ENCODE data around the gene APC. TPM values are rescaled to one million over a fixed set of nuclear protein-coding genes. Genes with fewer than 3 reads are reported as not detected.
"Not testable (repeated sequence)": the region's sequence is repeated elsewhere in the genome, so short reads cannot be mapped to it uniquely, and the experiment has no call there.

Gene APC
- total RNA-seq, 1 experiment from 2014 or later, result 25.5 TPM

- Histone ChIP-seq H3K4me3 (ENCODE audit: insufficient read depth, low read depth, low read length) (no peak overlapping the region), H3K27me3 (ENCODE audit: control insufficient read depth, insufficient read depth, low read length) (no peaks in the 10 kb centered on the region), H3K36me3 (replicated peaks; ENCODE audit: control insufficient read depth, insufficient read depth, low read length) (peaks cover 27% of the 10 kb centered on the region)
- DNase-seq, result no peak
These were observed 129.1 kb downstream of the APC start for GRCh38 chr5:112866739-112867138.

DNA sequence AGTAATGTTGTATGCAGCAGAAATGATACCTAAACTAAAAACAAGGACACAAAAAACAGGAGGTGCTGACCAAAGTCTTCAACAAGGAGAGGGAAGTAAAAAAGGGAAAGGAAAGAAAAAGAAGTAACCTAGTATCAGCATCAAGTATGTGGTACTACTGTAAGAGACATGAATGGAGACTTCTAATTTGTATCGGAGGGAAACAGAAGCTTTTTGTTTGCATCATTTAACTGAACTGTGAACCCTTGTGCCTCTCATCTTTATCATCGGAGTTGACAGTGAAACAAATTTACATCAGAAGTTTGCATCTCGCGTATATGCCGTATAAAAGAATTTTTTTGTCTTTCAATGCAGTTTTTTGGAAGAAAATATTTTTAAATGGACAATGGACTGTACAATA, 129.7 kb downstream of the APC start:
- Histone ChIP-seq H3K27me3 (ENCODE audit: control insufficient read depth, insufficient read depth, low read length) (no peaks in the 10 kb centered on the region), H3K4me3 (ENCODE audit: insufficient read depth, low read depth, low read length) (no peak overlapping the region), H3K36me3 (replicated peaks; ENCODE audit: control insufficient read depth, insufficient read depth, low read length) (peaks cover 27% of the 10 kb centered on the region)
- DNase-seq, result no peak

GRCh38 chr5:112869948-112870347, 132.3 kb downstream of the APC start:
- Histone ChIP-seq H3K27me3 (ENCODE audit: control insufficient read depth, insufficient read depth, low read length) (no peaks in the 10 kb centered on the region), H3K4me3 (ENCODE audit: insufficient read depth, low read depth, low read length) (no peak overlapping the region), H3K36me3 (replicated peaks; ENCODE audit: control insufficient read depth, insufficient read depth, low read length) (peaks cover 16% of the 10 kb centered on the region)
- no peak for DNase-seq

- no peaks in the 10 kb centered on the region for H3K27me3 ChIP-seq (ENCODE audit: control insufficient read depth, insufficient read depth, low read length)
- H3K4me3 ChIP-seq (ENCODE audit: insufficient read depth, low read depth, low read length), result no peak overlapping the region
- no peak for DNase-seq
- peaks cover 14% of the 10 kb centered on the region for H3K36me3 ChIP-seq (replicated peaks; ENCODE audit: control insufficient read depth, insufficient read depth, low read length)
These were observed 133.3 kb downstream of the APC start for GRCh38 chr5:112870966-112871365.

GRCh38 chr5:112876362-112876761, 138.7 kb downstream of the APC start:
- no peaks in the 10 kb centered on the region for H3K27me3 ChIP-seq (ENCODE audit: control insufficient read depth, insufficient read depth, low read length)
- peak; percentile 18 for DNase-seq
- no peak overlapping the region for H3K4me3 ChIP-seq (ENCODE audit: insufficient read depth, low read depth, low read length)
- H3K36me3 ChIP-seq (replicated peaks; ENCODE audit: control insufficient read depth, insufficient read depth, low read length), result peaks cover 2% of the 10 kb centered on the region; the same call in 1 of the 2 replicates

DNA sequence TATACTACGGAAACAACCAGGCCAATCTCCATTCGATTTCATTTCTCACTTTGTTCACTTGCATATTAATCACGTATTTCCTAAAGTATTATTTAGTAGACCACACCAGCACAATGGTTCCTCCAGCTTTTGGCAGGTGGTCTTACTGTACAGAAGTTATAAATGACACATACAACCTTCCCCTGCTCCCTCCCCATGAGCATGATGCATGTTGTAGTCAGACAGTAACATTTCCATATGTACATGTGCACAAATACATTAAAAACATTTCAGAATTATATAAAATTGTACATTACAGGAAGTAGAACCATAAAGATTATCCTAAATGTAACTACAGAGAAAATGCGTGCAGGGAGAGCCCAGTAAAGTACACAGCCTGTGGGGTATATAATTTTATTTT, 140.4 kb downstream of the APC start:
- Histone ChIP-seq H3K27me3 (ENCODE audit: control insufficient read depth, insufficient read depth, low read length) (no peaks in the 10 kb centered on the region), H3K4me3 (ENCODE audit: insufficient read depth, low read depth, low read length) (no peak overlapping the region), H3K36me3 (replicated peaks; ENCODE audit: control insufficient read depth, insufficient read depth, low read length) (peaks cover 2% of the 10 kb centered on the region)
- no peak for DNase-seq

DNA sequence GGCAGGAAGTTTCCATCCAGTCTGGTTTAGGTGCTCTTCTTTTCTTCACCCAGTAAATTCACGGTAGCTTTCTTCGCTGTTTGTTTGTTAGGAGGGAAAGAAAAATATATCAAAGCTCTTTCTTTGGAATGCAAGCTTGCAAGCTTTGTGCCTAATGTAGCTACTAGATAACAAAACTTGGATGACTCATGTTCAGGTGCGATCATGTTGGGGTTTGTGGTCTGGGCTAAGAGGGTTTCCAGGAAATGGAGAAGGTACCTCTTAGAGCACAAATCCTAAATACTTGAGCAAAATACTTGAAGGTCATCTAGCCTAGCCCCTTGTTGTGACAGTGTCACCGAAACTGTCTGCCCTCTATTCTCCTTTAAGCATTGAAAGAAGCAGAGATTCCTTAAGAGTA, 141.1 kb downstream of the APC start:
- Histone ChIP-seq H3K36me3 (replicated peaks; ENCODE audit: control insufficient read depth, insufficient read depth, low read length) (peaks cover 2% of the 10 kb centered on the region), H3K27me3 (ENCODE audit: control insufficient read depth, insufficient read depth, low read length) (no peaks in the 10 kb centered on the region)
- DNase-seq, result no peak

DNA sequence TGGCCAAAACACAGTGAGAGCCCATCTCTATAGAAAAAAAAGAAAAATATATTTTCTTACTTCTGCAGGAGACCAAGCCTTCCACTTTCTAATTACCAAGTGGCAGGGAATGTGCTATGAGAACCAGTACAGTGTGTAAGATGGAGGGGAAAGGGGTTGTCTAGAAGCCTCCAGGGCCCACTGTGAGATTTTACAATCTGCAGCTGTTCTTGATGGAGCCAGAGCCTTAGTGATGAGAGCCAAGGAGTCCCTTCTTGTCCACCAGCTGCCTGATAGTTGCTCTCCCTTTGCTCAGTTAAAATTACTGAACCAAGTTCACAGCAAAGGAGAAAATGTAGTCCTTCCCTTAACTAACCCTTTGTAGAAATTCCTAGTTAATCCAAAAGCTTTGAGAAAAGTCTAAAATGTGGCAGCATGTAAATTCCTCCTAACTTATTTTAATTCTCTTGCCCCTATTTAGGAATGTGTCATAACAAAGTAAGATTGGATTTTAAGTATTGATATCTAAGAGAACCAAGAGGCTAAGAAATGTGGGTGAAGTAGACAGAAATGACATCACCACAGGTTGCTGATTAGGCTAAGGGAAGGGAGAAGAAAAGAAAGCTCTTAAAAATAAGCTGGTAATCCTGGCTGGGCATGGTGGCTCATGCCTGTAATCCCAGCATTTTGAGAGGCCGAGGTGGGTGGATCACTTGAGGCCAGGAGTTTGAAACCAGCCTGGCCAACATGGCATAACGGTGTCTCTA, 142.7 kb downstream of the APC start:
- no peak for DNase-seq
- no peak overlapping the region for H3K4me3 ChIP-seq (ENCODE audit: insufficient read depth, low read depth, low read length)
- H3K36me3 ChIP-seq (replicated peaks; ENCODE audit: control insufficient read depth, insufficient read depth, low read length), result peaks cover 6% of the 10 kb centered on the region
- no peaks in the 10 kb centered on the region for H3K27me3 ChIP-seq (ENCODE audit: control insufficient read depth, insufficient read depth, low read length)

More for the DNA sequence above, 141.1 kb downstream of the APC start:
- H3K4me3 ChIP-seq (ENCODE audit: insufficient read depth, low read depth, low read length), result no peak overlapping the region

DNA sequence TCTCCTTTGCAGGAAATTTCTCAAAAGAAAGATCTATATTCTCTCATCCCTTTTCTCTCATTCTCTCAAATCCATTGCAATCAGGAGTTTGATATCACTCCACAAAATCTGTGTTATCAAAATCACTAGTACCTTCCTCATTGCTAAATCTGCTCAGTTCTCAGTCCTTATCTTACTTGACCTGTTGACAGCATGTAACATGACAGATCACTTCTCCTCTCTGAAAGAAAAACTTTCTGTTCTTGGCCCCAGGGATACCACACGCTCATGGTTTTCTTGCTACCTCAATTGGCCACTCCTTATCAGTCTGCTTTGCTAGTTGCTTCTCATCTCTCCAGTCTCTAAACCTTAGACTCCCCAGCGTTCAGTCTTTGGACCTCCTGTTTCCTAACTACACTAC, 145.5 kb downstream of the APC start:
- H3K36me3 ChIP-seq (replicated peaks; ENCODE audit: control insufficient read depth, insufficient read depth, low read length), result peaks cover 14% of the 10 kb centered on the region
- H3K4me3 ChIP-seq (ENCODE audit: insufficient read depth, low read depth, low read length), result no peak overlapping the region
- DNase-seq, result no peak
- H3K27me3 ChIP-seq (ENCODE audit: control insufficient read depth, insufficient read depth, low read length), result no peaks in the 10 kb centered on the region

- Histone ChIP-seq H3K36me3 (replicated peaks; ENCODE audit: control insufficient read depth, insufficient read depth, low read length) (peaks cover 13% of the 10 kb centered on the region), H3K4me3 (ENCODE audit: insufficient read depth, low read depth, low read length) (no peak overlapping the region), H3K27me3 (ENCODE audit: control insufficient read depth, insufficient read depth, low read length) (no peaks in the 10 kb centered on the region)
- no peak for DNase-seq
These were observed 147.3 kb downstream of the APC start for GRCh38 chr5:112885001-112885400.

GRCh38 chr5:112886975-112887374, 149.3 kb downstream of the APC start:
- no peak overlapping the region for H3K4me3 ChIP-seq (ENCODE audit: insufficient read depth, low read depth, low read length)
- no peak for DNase-seq
- no peaks in the 10 kb centered on the region for H3K27me3 ChIP-seq (ENCODE audit: control insufficient read depth, insufficient read depth, low read length)
- H3K36me3 ChIP-seq (replicated peaks; ENCODE audit: control insufficient read depth, insufficient read depth, low read length), result peaks cover 12% of the 10 kb centered on the region

DNA sequence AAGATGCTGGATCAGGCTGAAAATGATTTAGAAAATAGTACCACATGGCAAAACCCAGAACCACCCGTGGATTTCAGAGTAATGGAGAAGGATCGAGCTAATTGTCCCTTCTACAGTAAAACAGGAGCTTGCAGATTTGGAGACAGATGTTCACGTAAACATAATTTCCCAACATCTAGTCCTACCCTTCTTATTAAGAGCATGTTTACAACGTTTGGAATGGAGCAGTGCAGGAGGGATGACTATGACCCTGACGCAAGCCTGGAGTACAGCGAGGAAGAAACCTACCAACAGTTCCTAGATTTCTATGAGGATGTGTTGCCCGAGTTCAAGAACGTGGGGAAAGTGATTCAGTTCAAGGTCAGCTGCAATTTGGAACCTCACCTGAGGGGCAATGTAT, 154.4 kb downstream of the APC start:
- H3K36me3 ChIP-seq (replicated peaks; ENCODE audit: control insufficient read depth, insufficient read depth, low read length); H3K27me3 ChIP-seq (ENCODE audit: control insufficient read depth, insufficient read depth, low read length); H3K4me3 ChIP-seq (ENCODE audit: insufficient read depth, low read depth, low read length); DNase-seq: not testable (repeated sequence)

DNA sequence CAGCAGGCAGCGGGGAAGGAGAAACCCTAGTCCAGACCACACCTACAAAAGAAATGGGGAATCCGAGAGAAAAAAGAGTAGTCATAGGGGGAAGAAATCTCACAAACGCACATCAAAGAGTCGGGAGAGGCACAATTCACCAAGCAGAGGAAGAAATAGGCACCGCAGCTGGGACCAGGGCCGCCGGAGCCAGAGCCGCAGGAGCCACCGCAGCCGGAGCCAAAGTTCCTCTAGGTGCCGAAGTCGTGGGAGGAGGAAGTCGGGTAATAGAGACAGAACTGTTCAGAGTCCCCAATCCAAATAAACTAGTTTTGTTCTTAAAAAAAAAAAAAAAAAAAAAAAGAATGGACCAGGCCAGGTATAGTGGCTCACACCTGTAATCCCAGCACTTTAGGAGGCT, 155.1 kb downstream of the APC start:
- Histone ChIP-seq H3K36me3 (replicated peaks; ENCODE audit: control insufficient read depth, insufficient read depth, low read length) (peaks cover 2% of the 10 kb centered on the region), H3K4me3 (ENCODE audit: insufficient read depth, low read depth, low read length) (no peak overlapping the region), H3K27me3 (ENCODE audit: control insufficient read depth, insufficient read depth, low read length) (no peaks in the 10 kb centered on the region)
- DNase-seq, result no peak

DNA sequence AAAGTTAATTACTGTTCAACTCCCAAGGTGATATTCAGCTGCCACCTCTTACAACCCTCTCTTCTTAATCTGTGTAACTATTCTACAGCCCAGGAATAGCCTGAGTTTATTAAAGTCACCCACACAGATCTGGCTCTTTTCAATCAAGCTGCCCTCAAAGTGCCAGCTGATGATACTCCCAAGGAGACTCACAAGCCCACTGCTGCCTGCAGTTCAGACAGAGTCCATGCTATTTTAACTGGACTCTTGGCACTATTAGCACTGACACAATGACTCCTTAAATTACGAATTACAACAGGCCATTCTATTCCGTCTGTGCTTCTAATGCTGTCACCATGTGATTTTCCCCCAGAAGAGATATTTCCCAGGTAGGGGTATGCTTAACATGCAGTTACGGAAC, 158.0 kb downstream of the APC start:
- H3K36me3 ChIP-seq (replicated peaks; ENCODE audit: control insufficient read depth, insufficient read depth, low read length), result peaks cover 2% of the 10 kb centered on the region
- no peak for DNase-seq
- no peak overlapping the region for H3K4me3 ChIP-seq (ENCODE audit: insufficient read depth, low read depth, low read length)
- no peaks in the 10 kb centered on the region for H3K27me3 ChIP-seq (ENCODE audit: control insufficient read depth, insufficient read depth, low read length)

Measured in H7 (cell line).